Sigmoid colon (tissue), 7 donors: ENCODE results near the gene ABCC8. TPM values are rescaled to one million over a fixed set of nuclear protein-coding genes. Genes with fewer than 3 reads are reported as not detected.

Source experiments
- DNase-seq: peaks from one replicate; pipeline ENCODE4 v3.0.0-alpha.2; 2019
- H3K27ac ChIP-seq, 4 donors: fragments of 200-600 bp; sonication (generic); one replicate each; pipeline ENCODE4 v1.5.1; 2016 to 2019; ENCODE audit warnings: mild to moderate bottlenecking in 1 of 4
- H3K27me3 ChIP-seq, 3 donors: fragments of 200-600 bp; sonication (generic); one replicate each; pipeline ENCODE4 v1.5.1; 2019; ENCODE audit warnings: mild to moderate bottlenecking in 1 of 3
- H3K36me3 ChIP-seq, 4 donors: fragments of 200-600 bp; sonication (generic); one replicate each; pipeline ENCODE4 v1.5.1; 2016 to 2019
- H3K4me1 ChIP-seq, 4 donors: fragments of 200-600 bp; sonication (generic); one replicate each; pipeline ENCODE4 v1.5.1; 2017 to 2019
- H3K4me3 ChIP-seq, 4 donors: fragments of 200-600 bp; sonication (generic); one replicate each; pipeline ENCODE4 v1.5.1; 2017 to 2019; ENCODE audit warnings: mild to moderate bottlenecking in 2 of 4, moderate library complexity in 1 of 4
- H3K9me3 ChIP-seq, 4 donors: fragments of 200-600 bp in 3 of 4; sonication (generic) in 3 of 4; one replicate each; pipeline versions ENCODE4 v1.5.1 to v1.6.1; 2013 to 2019
- EP300 ChIP-seq, 4 donors: sonication (generic); formaldehyde crosslinking; IDR thresholded peaks; one replicate each; pipeline ENCODE4 v1.6.1; 2017; ENCODE audit warnings: antibody characterized with exemption in 4 of 4
- POLR2A ChIP-seq, 2 donors: fragments of 450-650 bp; IDR thresholded peaks; one replicate each; pipeline ENCODE4 v1.6.1; 2016; ENCODE audit warnings: antibody characterized with exemption in 2 of 2, mild to moderate bottlenecking in 2 of 2, moderate library complexity in 2 of 2
- POLR2AphosphoS5 ChIP-seq, 4 donors: sonication (generic); formaldehyde crosslinking; IDR thresholded peaks; one replicate each; pipeline ENCODE4 v1.6.1; 2017; ENCODE audit warnings: antibody characterized with exemption in 4 of 4
- WGBS, 2 donors: extraction: QIAGEN DNeasy Blood & Tissue Kit; methylation state at CpG; one replicate each; pipeline ENCODE4 v1.1.7; 2013; 5-methylcytosine and 5-hydroxymethylcytosine counted together
- intact Hi-C: fragments of 100-400 bp; cut with DNase I; formaldehyde crosslinking; loops from one replicate; pipeline ENCODE4 v1.15.1; 2023
- polyA plus RNA-seq, 3 donors: library from polyadenylated mRNA; stranded (reverse); fragments of 200-250 nt; gene quantifications; one replicate each; pipeline ENCODE4 v1.2.3, GENCODE V29; 2013
- total RNA-seq, 4 donors: library from RNA; depleted of rRNA; stranded (reverse); fragments of >200 nt; gene quantifications; one replicate each; pipeline ENCODE4 v1.1.0, GENCODE V29; 2016
- TF ChIP-seq, protein P1 (sequence below), 4 experiments: fragments of 450-650 bp in 3 of 4; fragments of 200-600 bp in 1 of 4; IDR thresholded peaks; one replicate each; pipeline ENCODE4 v1.5.1; 2016 to 2019; ENCODE audit warnings: antibody characterized with exemption in 4 of 4, mild to moderate bottlenecking in 3 of 4, moderate library complexity in 2 of 4
- donor health status: healthy with polysubstance abuse.
- donor health status: Bipolar disorder and iron deficiency.
- donor health status: healthy.

The ABCC8 gene
- total and polyA plus RNA-seq, 7 donors, result 0.23 to 9.7 (median 2.6) TPM

DNA sequence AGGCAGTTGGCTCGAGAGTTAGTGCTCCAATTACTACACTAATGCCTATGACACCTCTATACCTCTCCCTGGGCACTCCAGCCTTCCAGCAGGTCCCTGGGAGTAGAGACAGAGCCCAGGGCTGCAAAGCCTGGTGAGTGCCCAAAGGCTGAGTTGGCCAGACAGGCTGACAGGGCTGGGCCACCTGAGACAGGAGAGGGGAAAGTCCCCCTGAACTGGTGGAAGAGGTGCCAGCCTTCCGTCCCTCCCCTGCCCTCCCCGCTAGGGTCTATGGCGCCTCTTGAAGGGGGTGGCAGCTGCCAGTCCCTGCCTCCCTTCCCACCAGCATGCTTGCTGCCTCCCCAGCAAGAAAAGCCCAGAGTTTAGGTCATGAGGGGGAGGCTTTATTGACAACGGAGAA, 91.2 kb downstream of the ABCC8 start:
- no peaks in the 10 kb centered on the region for H3K36me3 ChIP-seq
- TF ChIP-seq POLR2AphosphoS5 (IDR thresholded peaks at IDR 0.05) (no peak), POLR2A (IDR thresholded peaks at IDR 0.05) (no peak), EP300 (IDR thresholded peaks at IDR 0.05) (no peak)
- TF ChIP-seq, protein P1, sequence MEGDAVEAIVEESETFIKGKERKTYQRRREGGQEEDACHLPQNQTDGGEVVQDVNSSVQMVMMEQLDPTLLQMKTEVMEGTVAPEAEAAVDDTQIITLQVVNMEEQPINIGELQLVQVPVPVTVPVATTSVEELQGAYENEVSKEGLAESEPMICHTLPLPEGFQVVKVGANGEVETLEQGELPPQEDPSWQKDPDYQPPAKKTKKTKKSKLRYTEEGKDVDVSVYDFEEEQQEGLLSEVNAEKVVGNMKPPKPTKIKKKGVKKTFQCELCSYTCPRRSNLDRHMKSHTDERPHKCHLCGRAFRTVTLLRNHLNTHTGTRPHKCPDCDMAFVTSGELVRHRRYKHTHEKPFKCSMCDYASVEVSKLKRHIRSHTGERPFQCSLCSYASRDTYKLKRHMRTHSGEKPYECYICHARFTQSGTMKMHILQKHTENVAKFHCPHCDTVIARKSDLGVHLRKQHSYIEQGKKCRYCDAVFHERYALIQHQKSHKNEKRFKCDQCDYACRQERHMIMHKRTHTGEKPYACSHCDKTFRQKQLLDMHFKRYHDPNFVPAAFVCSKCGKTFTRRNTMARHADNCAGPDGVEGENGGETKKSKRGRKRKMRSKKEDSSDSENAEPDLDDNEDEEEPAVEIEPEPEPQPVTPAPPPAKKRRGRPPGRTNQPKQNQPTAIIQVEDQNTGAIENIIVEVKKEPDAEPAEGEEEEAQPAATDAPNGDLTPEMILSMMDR (IDR thresholded peaks at IDR 0.05), result no peak
- no peak for DNase-seq
- peak overlapping the region in 1 of 4 donors; percentile 70 for H3K27ac ChIP-seq
- no peak overlapping the region for H3K4me3 ChIP-seq
- intact Hi-C loops, result no loop called here
- no peaks in the 10 kb centered on the region for H3K27me3 ChIP-seq
- peaks cover 0 to 18% (median 8%) of the 10 kb centered on the region in 4 donors for H3K4me1 ChIP-seq
- WGBS, 2 donors, result 86 to 87% methylated on average over 5 of the region's 5 CpGs
- H3K9me3 ChIP-seq, result no peaks in the 10 kb centered on the region

DNA sequence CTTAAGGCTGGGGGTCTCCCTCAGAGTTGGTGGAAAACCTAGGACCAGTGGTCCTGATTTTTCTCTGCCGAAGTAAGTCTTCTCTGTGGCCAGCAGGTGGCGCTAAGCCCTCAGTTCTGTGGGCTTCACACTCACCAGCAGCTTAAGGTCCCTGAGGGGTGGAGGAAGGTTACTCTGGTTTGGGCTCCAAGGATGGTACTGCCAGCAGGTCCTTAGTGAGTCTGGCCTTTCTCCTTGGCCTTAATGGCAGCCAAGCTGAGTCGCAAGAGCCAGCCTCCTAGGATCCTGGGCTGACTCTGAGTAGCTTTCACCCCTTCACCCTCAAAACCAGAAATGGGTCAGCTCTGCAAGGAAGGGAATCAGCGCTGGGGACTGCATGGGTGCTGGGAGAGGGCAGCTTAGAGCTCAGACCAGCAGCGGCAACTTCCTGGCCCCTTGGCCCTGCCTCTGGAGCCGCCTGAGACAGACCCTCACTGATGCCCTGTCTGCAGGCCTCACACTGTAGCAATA, 92.6 kb downstream of the ABCC8 start:
- intact Hi-C loops, result loop anchor here (1.0 kb wide), 2 partner anchors 120 to 144 kb away; no protein-coding TSS in a partner anchor
- peak; percentile 88 for DNase-seq
- Histone ChIP-seq H3K4me3 (no peak overlapping the region), H3K27me3 (no peaks in the 10 kb centered on the region), H3K36me3 (no peaks in the 10 kb centered on the region), H3K4me1 (peaks cover 0 to 13% (median 5%) of the 10 kb centered on the region in 4 donors), H3K27ac (no peak overlapping the region), H3K9me3 (no peaks in the 10 kb centered on the region)
- whole genome bisulfite sequencing, 2 donors, result 50% methylated on average over 6 of the region's 6 CpGs
- TF ChIP-seq, protein P1 (IDR thresholded peaks at IDR 0.05), result peak; percentile 47 to 88 (median 84)
- no peak for TF ChIP-seq POLR2A (IDR thresholded peaks at IDR 0.05)

DNA sequence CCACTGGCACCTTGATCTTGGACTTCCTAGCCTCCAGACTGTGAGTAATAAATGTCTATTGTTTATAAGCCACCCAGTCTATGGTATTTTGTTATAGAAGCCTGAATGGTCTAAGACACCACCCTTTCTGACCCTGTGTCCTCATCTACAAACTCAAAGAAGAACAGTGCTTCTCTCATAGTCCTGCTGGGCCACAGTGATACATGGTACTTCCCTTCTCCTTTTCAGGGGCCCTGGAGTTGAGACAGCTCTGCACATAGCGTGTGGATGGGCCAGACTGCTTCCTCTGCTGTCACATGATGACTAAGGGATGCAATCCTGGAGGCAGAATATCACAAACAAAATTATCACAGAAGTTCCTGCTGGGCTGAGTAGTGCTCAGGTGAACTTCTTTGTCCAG, 93.2 kb downstream of the ABCC8 start:
- intact Hi-C loops, result no loop called here
- no peaks in the 10 kb centered on the region for H3K36me3 ChIP-seq
- peaks cover 0 to 10% (median under 1%) of the 10 kb centered on the region in 4 donors for H3K4me1 ChIP-seq
- TF ChIP-seq POLR2A (IDR thresholded peaks at IDR 0.05), result no peak
- no peak for TF ChIP-seq POLR2AphosphoS5 (IDR thresholded peaks at IDR 0.05)
- H3K27me3 ChIP-seq, result no peaks in the 10 kb centered on the region
- WGBS, 2 donors, result 90% methylated on average over 1 of the region's 1 CpG
- H3K27ac ChIP-seq, result no peak overlapping the region
- H3K9me3 ChIP-seq, result no peaks in the 10 kb centered on the region
- H3K4me3 ChIP-seq, result no peak overlapping the region
- DNase-seq, result no peak

DNA sequence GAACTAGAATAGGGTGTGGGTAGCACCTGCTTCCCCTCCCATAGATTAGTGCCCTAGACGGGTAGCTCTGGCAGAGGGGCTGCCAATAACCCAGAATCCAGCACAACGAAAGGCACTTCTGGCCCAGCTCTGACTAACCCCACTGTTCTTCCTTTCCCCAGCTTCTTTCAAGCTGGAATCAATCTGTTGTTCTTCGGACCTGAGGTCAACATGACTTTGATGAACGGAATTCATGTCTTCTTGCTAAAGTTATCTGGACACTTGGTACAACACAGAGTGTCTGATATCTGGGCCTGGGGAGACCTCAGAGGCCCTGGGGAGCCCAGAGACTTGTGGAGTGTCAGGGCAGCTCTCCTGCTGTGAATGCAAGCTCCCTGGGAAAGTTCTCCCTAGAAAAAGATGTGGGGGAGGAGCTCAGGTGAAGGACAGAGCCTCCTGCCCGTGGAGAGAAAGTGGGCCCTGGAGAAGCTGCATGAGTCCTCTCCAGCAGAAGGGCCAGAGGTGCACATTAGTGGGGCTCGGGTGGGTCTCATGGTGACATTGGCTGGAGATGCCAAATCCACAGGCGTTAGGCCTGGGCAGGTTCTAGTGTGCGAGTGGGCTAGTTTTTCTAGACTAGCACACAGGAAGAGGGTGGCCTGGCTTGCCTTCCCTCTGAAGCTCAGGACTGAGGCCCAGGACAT, 94.5 kb downstream of the ABCC8 start:
- no peak for DNase-seq
- no peaks in the 10 kb centered on the region for H3K36me3 ChIP-seq
- intact Hi-C loops, result no loop called here
- TF ChIP-seq POLR2A (IDR thresholded peaks at IDR 0.05), result no peak
- TF ChIP-seq, protein P1 (IDR thresholded peaks at IDR 0.05), result no peak
- no peak for TF ChIP-seq POLR2AphosphoS5 (IDR thresholded peaks at IDR 0.05)
- no peak for TF ChIP-seq EP300 (IDR thresholded peaks at IDR 0.05)
- H3K27ac ChIP-seq, result no peak overlapping the region
- H3K4me1 ChIP-seq, result peaks cover 0 to 7% (median 0%) of the 10 kb centered on the region in 4 donors
- 74 to 83% methylated on average over 8 of the region's 8 CpGs for WGBS, 2 donors
- H3K27me3 ChIP-seq, result no peaks in the 10 kb centered on the region
- no peaks in the 10 kb centered on the region for H3K9me3 ChIP-seq
- no peak overlapping the region for H3K4me3 ChIP-seq

DNA sequence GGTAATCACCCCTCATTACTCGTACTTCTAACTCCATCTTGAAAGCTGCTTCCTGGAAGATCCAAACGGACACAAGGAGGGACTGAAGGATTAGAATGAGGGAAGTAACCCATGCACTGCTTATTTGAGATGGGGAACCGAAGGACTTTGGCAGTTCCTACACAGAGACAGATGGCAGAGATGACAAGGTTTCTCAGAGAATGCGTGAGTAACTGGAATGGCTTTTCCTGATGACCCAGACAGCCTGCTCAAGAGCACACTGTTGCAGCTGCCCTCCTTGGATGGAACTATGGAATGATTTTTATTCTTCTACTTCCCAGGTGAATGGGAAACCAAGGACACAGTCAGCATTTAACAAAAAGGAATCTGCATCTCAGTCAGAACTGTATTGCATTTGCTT, 95.5 kb downstream of the ABCC8 start:
- intact Hi-C loops, result no loop called here
- no peak overlapping the region for H3K4me3 ChIP-seq
- WGBS, 2 donors, result 79 to 83% methylated on average over 4 of the region's 4 CpGs
- H3K27ac ChIP-seq, result no peak overlapping the region
- no peak for TF ChIP-seq EP300 (IDR thresholded peaks at IDR 0.05)
- TF ChIP-seq POLR2AphosphoS5 (IDR thresholded peaks at IDR 0.05), result no peak
- TF ChIP-seq, protein P1 (IDR thresholded peaks at IDR 0.05), result no peak
- TF ChIP-seq POLR2A (IDR thresholded peaks at IDR 0.05), result no peak
- no peaks in the 10 kb centered on the region for H3K9me3 ChIP-seq
- DNase-seq, result no peak
- H3K36me3 ChIP-seq, result no peaks in the 10 kb centered on the region
- H3K27me3 ChIP-seq, result no peaks in the 10 kb centered on the region
- peaks cover 0 to 2% (median 0%) of the 10 kb centered on the region in 4 donors for H3K4me1 ChIP-seq
